ENCODE measurements around the gene FKRP. TPM values are rescaled to one million over a fixed set of nuclear protein-coding genes. Genes with fewer than 3 reads are reported as not detected.

Gene FKRP
- polyA plus RNA-seq, 1 donor (not counting 4 experiments of a cell fraction or from before 2014, with no cell fraction given), result 6.1 TPM

DNA sequence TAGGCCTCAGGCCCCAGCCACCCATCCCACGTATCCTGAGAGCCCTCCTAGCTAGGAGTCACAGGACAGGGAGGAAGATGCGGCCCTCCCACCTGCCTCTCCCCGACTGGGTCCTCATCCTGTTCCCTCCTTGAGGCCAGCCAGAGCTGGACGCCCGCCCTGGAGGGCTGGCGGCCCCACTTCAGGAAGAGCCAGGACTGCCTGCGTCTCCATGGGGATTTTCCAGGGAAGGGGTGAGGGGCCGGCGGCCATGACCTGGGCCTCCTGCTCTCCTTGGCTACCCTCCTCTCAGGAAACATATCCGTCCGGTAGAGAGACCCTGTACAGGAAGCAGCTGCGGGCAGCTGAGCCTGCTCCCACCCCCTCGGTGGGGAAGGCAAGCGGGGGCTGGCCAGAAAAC, 17.6 kb upstream of the FKRP start:
- dilution Hi-C loops (cut with MboI; ENCODE audit: extremely low pct_ligation_motif_present, low sequenced_read_pairs), result no loop called here
- FAIRE-seq (no peak), DNase-seq (ENCODE audit: low read depth, low spot score) (no peak)
- no peaks in the 10 kb centered on the region for H3K9me1 ChIP-seq (ENCODE audit: control insufficient read depth, extremely low read depth, insufficient read depth, low read length)
- H3K4me1 ChIP-seq (ENCODE audit: control insufficient read depth, extremely low read depth, insufficient read depth, low read length), result peaks cover 5% of the 10 kb centered on the region
- H3K27ac ChIP-seq (ENCODE audit: control insufficient read depth, insufficient read depth, low read length), result no peak overlapping the region
- H3K79me2 ChIP-seq (ENCODE audit: control insufficient read depth, insufficient read depth, low read length), result peaks cover 42% of the 10 kb centered on the region
- H3K27me3 ChIP-seq (ENCODE audit: control insufficient read depth, extremely low read depth, insufficient read depth, low read length), result no peaks in the 10 kb centered on the region
- TF ChIP-seq EZH2 (IDR thresholded peaks at IDR 0.05; ENCODE audit: low read length), result no peak
- TF ChIP-seq, protein P1, sequence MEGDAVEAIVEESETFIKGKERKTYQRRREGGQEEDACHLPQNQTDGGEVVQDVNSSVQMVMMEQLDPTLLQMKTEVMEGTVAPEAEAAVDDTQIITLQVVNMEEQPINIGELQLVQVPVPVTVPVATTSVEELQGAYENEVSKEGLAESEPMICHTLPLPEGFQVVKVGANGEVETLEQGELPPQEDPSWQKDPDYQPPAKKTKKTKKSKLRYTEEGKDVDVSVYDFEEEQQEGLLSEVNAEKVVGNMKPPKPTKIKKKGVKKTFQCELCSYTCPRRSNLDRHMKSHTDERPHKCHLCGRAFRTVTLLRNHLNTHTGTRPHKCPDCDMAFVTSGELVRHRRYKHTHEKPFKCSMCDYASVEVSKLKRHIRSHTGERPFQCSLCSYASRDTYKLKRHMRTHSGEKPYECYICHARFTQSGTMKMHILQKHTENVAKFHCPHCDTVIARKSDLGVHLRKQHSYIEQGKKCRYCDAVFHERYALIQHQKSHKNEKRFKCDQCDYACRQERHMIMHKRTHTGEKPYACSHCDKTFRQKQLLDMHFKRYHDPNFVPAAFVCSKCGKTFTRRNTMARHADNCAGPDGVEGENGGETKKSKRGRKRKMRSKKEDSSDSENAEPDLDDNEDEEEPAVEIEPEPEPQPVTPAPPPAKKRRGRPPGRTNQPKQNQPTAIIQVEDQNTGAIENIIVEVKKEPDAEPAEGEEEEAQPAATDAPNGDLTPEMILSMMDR (optimal IDR thresholded peaks at IDR 0.05 in 1 of 3, IDR thresholded peaks at IDR 0.05 in 1 of 3, conservative IDR thresholded peaks at IDR 0.05 in 1 of 3; ENCODE audit: extremely low read depth in 1 of 3, insufficient read depth in 2 of 3, low read length in 3 of 3), result no peak
- no peak overlapping the region for H3K4me3 ChIP-seq (ENCODE audit: control insufficient read depth in 2 of 3, extremely low read depth in 1 of 3, insufficient read depth in 2 of 3, low read depth in 1 of 3, low read length in 3 of 3)
- H3K4me2 ChIP-seq (ENCODE audit: control insufficient read depth, extremely low read depth, insufficient read depth, low read depth, low read length), result no peak overlapping the region
- no peaks in the 10 kb centered on the region for H3K9me3 ChIP-seq (ENCODE audit: control insufficient read depth, low read depth, low read length)
- H4K20me1 ChIP-seq (ENCODE audit: control insufficient read depth, extremely low read depth, insufficient read depth, low read length), result peaks cover 38% of the 10 kb centered on the region
- no peak overlapping the region for H2AFZ ChIP-seq (ENCODE audit: control insufficient read depth, low read length)
- H3K9ac ChIP-seq (ENCODE audit: control insufficient read depth, extremely low read depth, insufficient read depth, low read length), result no peak overlapping the region
- H3K36me3 ChIP-seq (ENCODE audit: control insufficient read depth in 2 of 2, extremely low read depth in 1 of 2, insufficient read depth in 2 of 2, low read length in 2 of 2), result peaks cover 71 to 75% of the 10 kb centered on the region in 2 experiments

DNA sequence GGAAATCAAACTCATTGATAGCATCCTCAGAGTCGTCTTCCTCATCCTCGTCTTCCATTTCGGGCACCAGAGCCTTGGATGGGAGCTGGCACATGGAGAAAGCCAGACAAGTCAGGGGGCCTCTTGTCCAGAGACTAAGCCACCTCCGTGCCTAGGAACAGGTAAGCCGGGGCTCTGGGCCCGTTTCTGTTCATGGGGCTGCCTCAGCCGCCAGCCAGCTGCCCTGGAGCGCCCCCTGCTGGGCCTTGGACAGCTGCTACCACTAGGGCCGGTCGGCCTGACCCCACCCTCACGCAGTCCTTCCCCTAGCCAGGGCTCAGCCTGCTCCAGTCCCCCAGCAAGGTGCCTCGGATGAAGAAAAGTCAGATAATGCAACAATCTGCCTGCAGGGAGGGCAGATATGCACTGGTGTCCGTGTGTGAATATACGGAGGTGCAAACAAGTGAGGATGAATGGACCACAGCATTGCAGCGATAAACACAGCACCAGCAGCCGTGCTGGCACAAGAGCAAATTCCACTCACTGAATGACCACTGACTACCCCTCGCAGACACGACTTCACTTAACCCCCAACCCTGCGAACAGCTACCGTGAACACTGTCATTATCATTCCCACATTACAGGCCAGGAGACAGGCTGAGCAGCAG, 17.0 kb upstream of the FKRP start:
- Histone ChIP-seq H3K9ac (ENCODE audit: control insufficient read depth, extremely low read depth, insufficient read depth, low read length) (no peak overlapping the region), H3K4me2 (ENCODE audit: control insufficient read depth, extremely low read depth, insufficient read depth, low read depth, low read length) (no peak overlapping the region), H4K20me1 (ENCODE audit: control insufficient read depth, extremely low read depth, insufficient read depth, low read length) (peaks cover 39% of the 10 kb centered on the region), H3K79me2 (ENCODE audit: control insufficient read depth, insufficient read depth, low read length) (peaks cover 48% of the 10 kb centered on the region), H3K9me3 (ENCODE audit: control insufficient read depth, low read depth, low read length) (no peaks in the 10 kb centered on the region), H3K27ac (ENCODE audit: control insufficient read depth, insufficient read depth, low read length) (no peak overlapping the region), H3K9me1 (ENCODE audit: control insufficient read depth, extremely low read depth, insufficient read depth, low read length) (no peaks in the 10 kb centered on the region), H2AFZ (ENCODE audit: control insufficient read depth, low read length) (no peak overlapping the region), H3K4me1 (ENCODE audit: control insufficient read depth, extremely low read depth, insufficient read depth, low read length) (peaks cover 5% of the 10 kb centered on the region), H3K4me3 (ENCODE audit: control insufficient read depth in 2 of 3, extremely low read depth in 1 of 3, insufficient read depth in 2 of 3, low read depth in 1 of 3, low read length in 3 of 3) (no peak overlapping the region), H3K27me3 (ENCODE audit: control insufficient read depth, extremely low read depth, insufficient read depth, low read length) (no peaks in the 10 kb centered on the region), H3K36me3 (ENCODE audit: control insufficient read depth in 2 of 2, extremely low read depth in 1 of 2, insufficient read depth in 2 of 2, low read length in 2 of 2) (peaks cover 70 to 73% of the 10 kb centered on the region in 2 experiments)
- dilution Hi-C loops (cut with MboI; ENCODE audit: extremely low pct_ligation_motif_present, low sequenced_read_pairs), result no loop called here
- TF ChIP-seq, protein P1 (optimal IDR thresholded peaks at IDR 0.05 in 1 of 3, IDR thresholded peaks at IDR 0.05 in 1 of 3, conservative IDR thresholded peaks at IDR 0.05 in 1 of 3; ENCODE audit: extremely low read depth in 1 of 3, insufficient read depth in 2 of 3, low read length in 3 of 3), result peak; percentile 87 to 99 (median 88)
- TF ChIP-seq EZH2 (IDR thresholded peaks at IDR 0.05; ENCODE audit: low read length), result no peak
- DNase-seq (ENCODE audit: low read depth, low spot score) (no peak), FAIRE-seq (no peak)
